Measurements from ENCODE around the gene NLGN1. TPM values are rescaled to one million over a fixed set of nuclear protein-coding genes. Genes with fewer than 3 reads are reported as not detected.

NLGN1 gene
- total and polyA plus RNA-seq, 2 of the 8 experiments (the other 6 are each of a cell fraction or from before 2014, with no cell fraction given), result 7.8 to 14.8 TPM

GRCh38 chr3:174204765-174205164 is 807.2 kb downstream of the NLGN1 start:
- no peaks in the 10 kb centered on the region for H4K20me1 ChIP-seq (replicated peaks in 1 of 2; ENCODE audit: control insufficient read depth in 1 of 2, insufficient read depth in 2 of 2, low read length in 2 of 2)
- no peak overlapping the region for H3K4me3 ChIP-seq (ENCODE audit: extremely low read depth in 1 of 4, insufficient read depth in 2 of 4, low read depth in 3 of 4, low read length in 4 of 4)
- no peaks in the 10 kb centered on the region; a peak in 1 of 7 replicates for H3K4me1 ChIP-seq (replicated peaks in 1 of 4; ENCODE audit: control insufficient read depth in 3 of 4, insufficient read depth in 4 of 4, low read length in 3 of 4)
- H3K79me1 ChIP-seq (ENCODE audit: low read depth, low read length), result no peaks in the 10 kb centered on the region
- WGBS, 2 experiments (ENCODE audit: extremely low coverage in 1 of 2, insufficient coverage in 1 of 2, insufficient read length in 1 of 2, insufficient replicate concordance in 2 of 2, low coverage in 1 of 2, low lambda C conversion rate in 2 of 2, missing lambda C conversion rate in 1 of 2), result 94% methylated on average over 1 of the region's 1 CpG; no CpG with 5 or more reads in 1 of the 2 experiments
- no peak for FAIRE-seq
- CTCF ChIA-PET (ENCODE audit: partially characterized antibody), result no interaction called here
- no peak overlapping the region for H3K4ac ChIP-seq (replicated peaks; ENCODE audit: insufficient read length, low read depth, low read length)
- no peak overlapping the region for H2BK15ac ChIP-seq (ENCODE audit: low read length)
- no peak overlapping the region for H2BK20ac ChIP-seq (ENCODE audit: low read length)
- H3K36me3 ChIP-seq (ENCODE audit: control insufficient read depth in 2 of 4, insufficient read depth in 4 of 4, low read length in 3 of 4), result no peaks in the 10 kb centered on the region
- no peak overlapping the region for H3K9ac ChIP-seq (replicated peaks in 1 of 4; ENCODE audit: extremely low read depth in 1 of 4, low read depth in 3 of 4, low read length in 3 of 4)
- no peaks in the 10 kb centered on the region for H3K9me3 ChIP-seq (ENCODE audit: insufficient read depth in 2 of 2, low read depth in 1 of 2, low read length in 1 of 2)
- H3K56ac ChIP-seq (replicated peaks; ENCODE audit: insufficient read length, low read depth, low read length), result no peak overlapping the region
- H3K14ac ChIP-seq (ENCODE audit: insufficient read length), result no peak overlapping the region
- H3K27me3 ChIP-seq (replicated peaks in 1 of 4; ENCODE audit: control insufficient read depth in 3 of 4, extremely low read depth in 1 of 4, insufficient read depth in 3 of 4, low read length in 3 of 4), result no peaks in the 10 kb centered on the region
- no peak overlapping the region for H4K8ac ChIP-seq (ENCODE audit: extremely low read depth, insufficient read depth, low read length)
- no peak overlapping the region for H3K4me2 ChIP-seq (ENCODE audit: insufficient read depth in 1 of 2, low read depth in 2 of 2, low read length in 2 of 2)
- no peak overlapping the region for H2AK5ac ChIP-seq (ENCODE audit: low read depth, low read length)
- no peak overlapping the region for H4K91ac ChIP-seq (replicated peaks; ENCODE audit: insufficient read length, low read length)
- no peak overlapping the region for H3K23ac ChIP-seq (ENCODE audit: insufficient read length)
- H4K5ac ChIP-seq (ENCODE audit: insufficient read length, low read depth, low read length), result no peak overlapping the region
- TF ChIP-seq SP4 (IDR thresholded peaks at IDR 0.05; ENCODE audit: low read length), result no peak
- TF ChIP-seq RAD21 (IDR thresholded peaks at IDR 0.05 in 1 of 2, conservative IDR thresholded peaks at IDR 0.05 in 1 of 2; ENCODE audit: low read depth in 2 of 2, low read length in 2 of 2), result no peak
- TF ChIP-seq SIX5 (IDR thresholded peaks at IDR 0.05; ENCODE audit: low read depth, low read length), result no peak
- TF ChIP-seq EP300 (IDR thresholded peaks at IDR 0.05; ENCODE audit: borderline replicate concordance in 1 of 2, low read depth in 2 of 2, low read length in 2 of 2), result no peak
- TF ChIP-seq SP1 (IDR thresholded peaks at IDR 0.05; ENCODE audit: low read depth, low read length), result no peak
- no peak for TF ChIP-seq RFX5 (IDR thresholded peaks at IDR 0.05; ENCODE audit: borderline replicate concordance, low read depth, low read length)
- TF ChIP-seq E2F6 (IDR thresholded peaks at IDR 0.05), result no peak
- TF ChIP-seq RBBP5 (IDR thresholded peaks at IDR 0.05; ENCODE audit: borderline replicate concordance, low read depth, low read length), result no peak
- TF ChIP-seq ZNF274 (IDR thresholded peaks at IDR 0.05; ENCODE audit: borderline replicate concordance, extremely low read depth, low read length), result no peak
- H2BK5ac ChIP-seq (ENCODE audit: low read depth, low read length), result no peak overlapping the region
- no peak overlapping the region for H3K18ac ChIP-seq (ENCODE audit: extremely low read depth, low read length)
- H3K27ac ChIP-seq (ENCODE audit: low read depth, low read length), result no peak overlapping the region
- no peak overlapping the region for H2BK12ac ChIP-seq (ENCODE audit: low read depth, low read length)
- H2BK120ac ChIP-seq (replicated peaks; ENCODE audit: low read depth, low read length), result no peak overlapping the region
- H3K79me2 ChIP-seq (ENCODE audit: control insufficient read depth in 1 of 2, insufficient read depth in 2 of 2, low read length in 2 of 2), result no peaks in the 10 kb centered on the region
- DNase-seq (ENCODE audit: low read depth in 1 of 2, low spot score in 2 of 2), result no peak
- no peaks in the 10 kb centered on the region for H3K23me2 ChIP-seq (ENCODE audit: low read depth, low read length)
- no peak overlapping the region for H2AFZ ChIP-seq (ENCODE audit: low read length)
- POLR2A ChIA-PET (ENCODE audit: partially characterized antibody), result no interaction called here
